A549 treated with GW870086 at 1 μM for 4 hours (cell line): ENCODE data around the gene DHH. TPM values are rescaled to one million over a fixed set of nuclear protein-coding genes. Genes with fewer than 3 reads are reported as not detected.

Experiments used
- total RNA-seq: library from RNA; stranded (reverse); fragments of 200-300 nt; extraction: Qiagen RNA extraction; gene quantifications from 5 replicates; pipeline ENCODE4 v1.2.3, GENCODE V29; 2022; ENCODE audit warnings: low read depth

The DHH gene
- 0.03 TPM in 1 of 5 replicates, not detected in the others for total RNA-seq

GRCh38 chr12:49094160-49094974 is at the start of gene DHH:
Gene DHH, minus strand, starts transcription at chr12:49094801. Its CDS starts 289 bp downstream, at chr12:49094512.

GRCh38 chr12:49131051-49131893 is 36.7 kb upstream of the DHH start, which contains the start of gene TUBA1B:
Gene TUBA1B, minus strand, starts transcription at chr12:49131395. Its CDS starts 95 bp downstream, at chr12:49131300.

GRCh38 chr12:49110464-49111155 is 16.0 kb upstream of the DHH start, which contains the start of gene LMBR1L:
Gene LMBR1L, minus strand, starts transcription at chr12:49110847. Its CDS starts 292 bp downstream, at chr12:49110555.

GRCh38 chr12:49069507-49070346 is 24.9 kb downstream of the DHH start, which contains the start of gene RHEBL1:
Gene RHEBL1, minus strand, starts transcription at chr12:49069979. Its CDS starts 194 bp downstream, at chr12:49069785.

GRCh38 chr12:49060237-49061156 is 34.1 kb downstream of the DHH start, which contains the start of gene KMT2D:
Gene KMT2D, minus strand, starts transcription at chr12:49060794. Its CDS starts 5,470 bp downstream, at chr12:49055324.

Other genes with a start within 250 kb of the DHH start
- 71.7 to 79.1 TPM (median 78.2 TPM) in 5 replicates for gene DDX23, start 242.6 kb downstream of the DHH start, total RNA-seq
- gene RND1, start 228.9 kb downstream of the DHH start, total RNA-seq: 4.3 to 9.8 TPM (median 8.0 TPM) in 5 replicates
- 49.5 to 64.1 TPM (median 58.9 TPM) in 5 replicates for gene FKBP11, start 169.3 kb downstream of the DHH start, total RNA-seq
- 103 to 164 TPM (median 149 TPM) in 5 replicates for gene ARF3, start 137.3 kb downstream of the DHH start, total RNA-seq
- 1.5 to 2.5 TPM (median 2.1 TPM) in 5 replicates for gene WNT10B, start 123.1 kb downstream of the DHH start, total RNA-seq
- gene WNT1, start 116.5 kb downstream of the DHH start, total RNA-seq: 0.24 TPM in 1 of 5 replicates, not detected in the others
- 0.48 to 0.78 TPM (median 0.74 TPM) in 5 replicates for gene DDN, start 95.4 kb downstream of the DHH start, total RNA-seq
- gene PRKAG1, start 76.0 kb downstream of the DHH start, total RNA-seq: 38.1 to 44.3 TPM (median 40.4 TPM) in 5 replicates
- 29.9 to 39.0 TPM (median 36.8 TPM) in 5 replicates for gene KMT2D, start 34.0 kb downstream of the DHH start, total RNA-seq
- gene RHEBL1, start 24.8 kb downstream of the DHH start, total RNA-seq: 3.4 to 4.9 TPM (median 4.2 TPM) in 5 replicates
- gene LMBR1L, start 16.0 kb upstream of the DHH start, total RNA-seq: 11.9 to 19.3 TPM (median 15.0 TPM) in 5 replicates
- 2,278 to 2,452 TPM (median 2,334 TPM) in 5 replicates for gene TUBA1B, start 36.6 kb upstream of the DHH start, total RNA-seq
- 177 to 211 TPM (median 198 TPM) in 5 replicates for gene TUBA1A, start 94.3 kb upstream of the DHH start, total RNA-seq
- gene TUBA1C, start 170.3 kb upstream of the DHH start, total RNA-seq: 1,619 to 2,061 TPM (median 1,698 TPM) in 5 replicates
- gene PRPH, start 200.3 kb upstream of the DHH start, total RNA-seq: 1.6 to 2.1 TPM (median 2.0 TPM) in 5 replicates
- gene TROAP, start 228.5 kb upstream of the DHH start, total RNA-seq: 79.5 to 98.3 TPM (median 86.0 TPM) in 5 replicates
- gene C1QL4, start 242.4 kb upstream of the DHH start, total RNA-seq: 4.9 to 6.2 TPM (median 5.7 TPM) in 5 replicates